HCT116 (cell line): ENCODE measurements around the gene LRRC32. TPM values are rescaled to one million over a fixed set of nuclear protein-coding genes. Genes with fewer than 3 reads are reported as not detected.
A peak's percentile ranks its signal among the peaks of the same experiment; 100 is the strongest.

Experiments used
- ATAC-seq: fragments of 200-7000 bp; cut with Tn5 transposase; 2 replicates; pipeline ENCODE4 v1.9.1; 2020; ENCODE audit warnings: mild to moderate bottlenecking, moderate library complexity
- BruUV-seq: library from RNA; stranded (reverse); fragments of 400-500 nt; replicated peaks from 2 replicates; lab custom pipeline; 2021; lab: Mats Ljungman, UMichigan
- CTCF ChIA-PET: fragments of 300-600 bp; sonication (Branson Sonifier 250); formaldehyde crosslinking; loops from one replicate; lab custom pipeline; 2021; ENCODE audit warnings: antibody characterized with exemption; lab: Charles Lee
- POLR2A ChIA-PET: fragments of 300-600, 350-600 bp; sonication (Branson Sonifier 250); formaldehyde crosslinking; loops from one replicate; lab custom pipeline; 2021; ENCODE audit warnings: antibody characterized with exemption; lab: Charles Lee
- RAD21 ChIA-PET, 2 experiments: fragments of 300-600 bp; sonication (Branson Sonifier 250); formaldehyde crosslinking; loops; one replicate each; lab custom pipeline; 2023; ENCODE audit warnings: low total read pairs in 2 of 2; ENCODE audit not compliant: uncharacterized antibody in 2 of 2, unreplicated experiment in 2 of 2, low non-redundant PET in 1 of 2; lab: Charles Lee
- DNase-seq: peaks from one replicate; pipeline ENCODE4 v3.0.0-alpha.2; 2010; ENCODE audit warnings: low read depth, low spot score
- H2AFZ ChIP-seq: fragments of 200-600 bp; shearing (Covaris generic), sonication (generic); 2 replicates; pipeline ENCODE4 v1.6.1; 2017; ENCODE audit warnings: low read depth, mixed run types, mixed read lengths, antibody characterized with exemption, low read length; ENCODE audit not compliant: poor library complexity, severe bottlenecking
- H3K27ac ChIP-seq: 2 replicates; pipeline ENCODE4 v1.5.1; 2012; ENCODE audit warnings: low read depth, low read length
- H3K27me3 ChIP-seq: fragments of 200-600 bp; sonication (generic); 2 replicates; pipeline ENCODE4 v1.6.1; 2016; ENCODE audit warnings: mixed run types, low read length, mixed read lengths; ENCODE audit not compliant: insufficient read depth
- H3K36me3 ChIP-seq, 2 experiments: fragments of 200-500 bp in 1 of 2; fragments of 200-600 bp in 1 of 2; sonication (Bioruptor generic) in 1 of 2; sonication (generic) in 1 of 2; 2 replicates each; pipeline versions ENCODE4 v1.5.1 to v1.6.1; 2014 to 2016; ENCODE audit warnings: low read length in 2 of 2, inconsistent platforms in 1 of 2, mixed read lengths in 1 of 2, mixed run types in 1 of 2; ENCODE audit not compliant: insufficient read depth in 2 of 2, control insufficient read depth in 1 of 2
- H3K4me1 ChIP-seq, 2 experiments: fragments of 200-600 bp in 1 of 2; sonication (generic) in 1 of 2; 2 replicates each; pipeline versions ENCODE4 v1.5.1 to v1.6.1; 2012 to 2017; ENCODE audit warnings: low read length in 2 of 2, inconsistent platforms in 1 of 2, mild to moderate bottlenecking in 1 of 2, mixed read lengths in 1 of 2, mixed run types in 1 of 2, moderate library complexity in 1 of 2; ENCODE audit not compliant: insufficient read depth in 2 of 2, control insufficient read depth in 1 of 2
- H3K4me2 ChIP-seq: fragments of 200-600 bp; sonication (generic); 2 replicates; pipeline ENCODE4 v1.6.1; 2017; ENCODE audit warnings: mixed run types, low read length, mixed read lengths
- H3K4me3 ChIP-seq, 2 experiments: fragments of 200-600 bp in 1 of 2; sonication (generic) in 1 of 2; replicated peaks in 1 of 2; 2 replicates each; pipeline ENCODE4 v1.5.1; 2011 to 2016; ENCODE audit warnings: low read length in 2 of 2, control low read depth in 1 of 2, low read depth in 1 of 2, mild to moderate bottlenecking in 1 of 2, mixed read lengths in 1 of 2, mixed run types in 1 of 2
- H3K79me2 ChIP-seq: fragments of 200-600 bp; sonication (generic); 2 replicates; pipeline ENCODE4 v1.6.1; 2017; ENCODE audit warnings: mild to moderate bottlenecking, mixed run types, low read length, moderate library complexity, mixed read lengths; ENCODE audit not compliant: insufficient read depth
- H3K9ac ChIP-seq: fragments of 200-600 bp; sonication (generic); 2 replicates; pipeline ENCODE4 v1.6.1; 2016; ENCODE audit warnings: low read length, mixed read lengths
- H3K9me2 ChIP-seq: fragments of 200-600 bp; sonication (generic), shearing (Covaris generic); 2 replicates; pipeline ENCODE4 v1.6.1; 2017; ENCODE audit warnings: mixed run types, mild to moderate bottlenecking, moderate library complexity; ENCODE audit not compliant: insufficient read depth
- H3K9me3 ChIP-seq, 2 experiments: fragments of 200-500 bp in 1 of 2; fragments of 200-600 bp in 1 of 2; sonication (Bioruptor generic) in 1 of 2; sonication (generic) in 1 of 2; 2 replicates each; pipeline ENCODE4 v1.6.1; 2014 to 2017; ENCODE audit warnings: low read length in 2 of 2, mixed read lengths in 2 of 2, inconsistent platforms in 1 of 2, low read depth in 1 of 2, mild to moderate bottlenecking in 1 of 2, mixed run types in 1 of 2, moderate library complexity in 1 of 2; ENCODE audit not compliant: control insufficient read depth in 1 of 2, insufficient read depth in 1 of 2
- H4K20me1 ChIP-seq: fragments of 200-600 bp; sonication (generic), shearing (Covaris generic); 2 replicates; pipeline ENCODE4 v1.6.1; 2017; ENCODE audit warnings: mixed run types, mild to moderate bottlenecking, moderate library complexity; ENCODE audit not compliant: insufficient read depth
- EGR1 ChIP-seq: IDR thresholded peaks from 2 replicates; pipeline ENCODE4 v1.6.1; 2012; ENCODE audit warnings: low read depth
- ELF1 ChIP-seq: IDR thresholded peaks from 2 replicates; pipeline ENCODE4 v1.6.1; 2012; ENCODE audit warnings: low read depth, borderline replicate concordance
- EZH2 ChIP-seq: fragments of 200-600 bp; sonication (generic); IDR thresholded peaks from 2 replicates; pipeline ENCODE4 v1.6.1; 2017; ENCODE audit warnings: antibody characterized with exemption, mixed run types
- EZH2phosphoT487 ChIP-seq: fragments of 200-600 bp; IDR thresholded peaks from 2 replicates; pipeline ENCODE4 v1.6.1; 2018; ENCODE audit warnings: antibody characterized with exemption, borderline replicate concordance
- FOSL1 ChIP-seq: IDR thresholded peaks from 2 replicates; pipeline ENCODE4 v1.6.1; 2012; ENCODE audit warnings: low read depth
- JUND ChIP-seq: IDR thresholded peaks from 2 replicates; pipeline ENCODE4 v1.6.1; 2012
- POLR2A ChIP-seq: IDR thresholded peaks from 2 replicates; pipeline ENCODE4 v1.7.0; 2011; ENCODE audit warnings: borderline replicate concordance; ENCODE audit not compliant: insufficient read depth, insufficient read length; ENCODE audit errors: extremely low read depth
- POLR2AphosphoS5 ChIP-seq: IDR thresholded peaks from 2 replicates; pipeline ENCODE4 v1.6.1; 2011; ENCODE audit warnings: mild to moderate bottlenecking, low read depth, low read length, moderate library complexity
- RAD21 ChIP-seq: IDR thresholded peaks from 2 replicates; pipeline ENCODE4 v1.6.1; 2012; ENCODE audit warnings: low read depth, mild to moderate bottlenecking
- REST ChIP-seq: IDR thresholded peaks from 2 replicates; pipeline ENCODE4 v1.6.1; 2012; ENCODE audit warnings: low read depth
- SIN3A ChIP-seq: IDR thresholded peaks from 2 replicates; pipeline ENCODE4 v1.6.1; 2012; ENCODE audit warnings: low read depth
- SP1 ChIP-seq: IDR thresholded peaks from 2 replicates; pipeline ENCODE4 v1.6.1; 2012; ENCODE audit warnings: low read depth
- SRF ChIP-seq: IDR thresholded peaks from 2 replicates; pipeline ENCODE4 v1.6.1; 2012; ENCODE audit warnings: low read depth
- TCF7L2 ChIP-seq: IDR thresholded peaks from 2 replicates; pipeline ENCODE4 v1.7.0; 2011; ENCODE audit warnings: borderline replicate concordance, inconsistent platforms; ENCODE audit not compliant: insufficient read depth, insufficient read length; ENCODE audit errors: extremely low read depth
- YY1 ChIP-seq: IDR thresholded peaks from 2 replicates; pipeline ENCODE4 v1.6.1; 2011; ENCODE audit warnings: low read length, low read depth, moderate library complexity, mild to moderate bottlenecking; ENCODE audit not compliant: insufficient replicate concordance; ENCODE audit errors: extremely low read depth
- ZBTB33 ChIP-seq: IDR thresholded peaks from 2 replicates; pipeline ENCODE4 v1.6.1; 2011; ENCODE audit warnings: mild to moderate bottlenecking, low read length, moderate library complexity; ENCODE audit not compliant: insufficient replicate concordance; ENCODE audit errors: extremely low read depth
- ZNF274 ChIP-seq: fragments of 200-500 bp; sonication (Bioruptor generic); IDR thresholded peaks from 2 replicates; pipeline ENCODE4 v1.6.1; 2014; ENCODE audit warnings: mild to moderate bottlenecking, low read depth, low read length, inconsistent platforms
- intact Hi-C: fragments of 100-400 bp; cut with micrococcal nuclease; formaldehyde crosslinking; loops from 2 replicates; pipeline ENCODE4 v1.10.0; 2022
- total RNA-seq: library from RNA; stranded (reverse); gene quantifications from one replicate; pipeline ENCODE4 v1.2.1, GENCODE V29; 2021; ENCODE audit not compliant: unreplicated experiment

LRRC32 gene
- total RNA-seq, 1 experiment from 2014 or later, result 0.54 TPM

GRCh38 chr11:76701294-76702040, 30.9 kb upstream of the LRRC32 start:
- CTCF ChIA-PET, result no interaction called here
- RAD21 ChIA-PET, result no interaction called here
- POLR2A ChIA-PET, result no interaction called here
- intact Hi-C loops, result no loop called here
- Histone ChIP-seq H3K9me2 (no peaks in the 10 kb centered on the region), H3K27ac (peak overlapping the region; percentile 68), H3K4me3 (peak overlapping the region in 1 of 2 experiments; percentile 38; a peak in 1 of 4 replicates), H4K20me1 (no peaks in the 10 kb centered on the region), H3K4me2 (peak overlapping the region; percentile 79), H3K9ac (peak overlapping the region; percentile 42), H3K36me3 (no peaks in the 10 kb centered on the region), H3K9me3 (no peaks in the 10 kb centered on the region), H3K27me3 (no peaks in the 10 kb centered on the region), H2AFZ (peak overlapping the region; percentile 84), H3K4me1 (peaks cover 41 to 54% of the 10 kb centered on the region in 2 experiments), H3K79me2 (no peaks in the 10 kb centered on the region)
- DNase-seq (no peak), ATAC-seq (peak; percentile 43)
- BruUV-seq, result no TSS peak
- TF ChIP-seq ELF1 (no peak), SP1 (peak; percentile 47; the same call in 1 of the 2 replicates), EZH2phosphoT487 (no peak), ZNF274 (no peak), EZH2 (no peak), ZBTB33 (no peak), SIN3A (no peak), REST (no peak), JUND (peak; percentile 42; the same call in 1 of the 2 replicates), EGR1 (no peak), TCF7L2 (no peak), RAD21 (no peak), FOSL1 (peak; percentile 51; the same call in 1 of the 2 replicates), SRF (no peak), POLR2AphosphoS5 (no peak), POLR2A (no peak), YY1 (no peak)
- TF ChIP-seq, all 23 proteins: peak for 3
